ENCODE measurements around the gene ANKRD40.

DNA sequence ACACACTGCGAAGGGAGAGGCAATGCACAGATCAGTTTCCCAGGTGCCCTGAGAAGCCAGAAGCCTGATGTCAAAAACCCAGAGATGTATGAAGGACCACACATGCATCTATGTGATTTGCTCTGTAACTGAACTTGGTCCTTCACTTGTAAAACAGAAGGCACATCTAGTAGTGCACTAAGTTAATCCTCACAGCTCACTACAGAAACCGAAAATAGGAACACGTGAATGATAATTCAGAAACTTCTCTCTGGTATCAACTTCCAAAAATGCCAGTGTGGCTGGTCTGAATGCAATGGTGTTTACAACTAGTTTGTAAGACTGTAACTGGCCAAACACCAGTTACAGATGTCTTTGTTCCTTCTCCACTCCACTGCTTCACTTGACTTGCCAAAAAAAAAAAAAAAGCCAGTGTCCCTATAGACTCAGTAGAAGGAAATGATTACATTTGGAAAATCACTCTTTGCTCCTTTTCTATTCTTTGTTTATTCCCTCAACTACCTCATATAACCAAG, 11.3 kb downstream of the ANKRD40 start:
- TF ChIP-seq POLR2AphosphoS5 (IDR thresholded peaks at IDR 0.05; ENCODE audit: borderline replicate concordance, low read depth, low read length) (no peak), EZH2 (IDR thresholded peaks at IDR 0.05) (no peak)
